ENCODE results near the gene ASPHD2.
A peak's percentile ranks its signal among the peaks of the same experiment; 100 is the strongest.

Gene ASPHD2

GRCh38 chr22:26463101-26463661, 34.1 kb downstream of the ASPHD2 start:
- TF ChIP-seq CTCF (IDR thresholded peaks at IDR 0.05; ENCODE audit: insufficient read depth, missing control alignments), result no peak
- FAIRE-seq (no peak), DNase-seq (ENCODE audit: insufficient read length, low spot score) (no peak)

GRCh38 chr22:26463688-26464087, 34.6 kb downstream of the ASPHD2 start:
- no peak for TF ChIP-seq CTCF (IDR thresholded peaks at IDR 0.05; ENCODE audit: insufficient read depth, missing control alignments)
- no peak for FAIRE-seq
- no peak for DNase-seq (ENCODE audit: insufficient read length, low spot score)

GRCh38 chr22:26464312-26464711, 35.3 kb downstream of the ASPHD2 start:
- FAIRE-seq, result no peak
- DNase-seq (ENCODE audit: insufficient read length, low spot score), result no peak

GRCh38 chr22:26466196-26466595, 37.1 kb downstream of the ASPHD2 start:
- DNase-seq (ENCODE audit: insufficient read length, low spot score) (no peak), FAIRE-seq (no peak)
- peak; percentile 23 for TF ChIP-seq CTCF (IDR thresholded peaks at IDR 0.05; ENCODE audit: insufficient read depth, missing control alignments)

More at GRCh38 chr22:26464312-26464711, 35.3 kb downstream of the ASPHD2 start:
- TF ChIP-seq CTCF (IDR thresholded peaks at IDR 0.05; ENCODE audit: insufficient read depth, missing control alignments), result no peak

- FAIRE-seq (no peak), DNase-seq (ENCODE audit: insufficient read length, low spot score) (no peak)
- no peak for TF ChIP-seq CTCF (IDR thresholded peaks at IDR 0.05; ENCODE audit: insufficient read depth, missing control alignments)
Observed at GRCh38 chr22:26470807-26471206, 41.7 kb downstream of the ASPHD2 start.

- TF ChIP-seq CTCF (IDR thresholded peaks at IDR 0.05; ENCODE audit: insufficient read depth, missing control alignments), result no peak
- DNase-seq (ENCODE audit: insufficient read length, low spot score), result no peak
- no peak for FAIRE-seq
Observed at GRCh38 chr22:26471522-26471921, 42.5 kb downstream of the ASPHD2 start.

- FAIRE-seq, result no peak
Observed at GRCh38 chr22:26474682-26475081, 45.6 kb downstream of the ASPHD2 start.

More at GRCh38 chr22:26474682-26475081, 45.6 kb downstream of the ASPHD2 start:
- no peak for TF ChIP-seq CTCF (IDR thresholded peaks at IDR 0.05; ENCODE audit: insufficient read depth, missing control alignments)
- no peak for DNase-seq (ENCODE audit: insufficient read length, low spot score)

Measured in D721Med (cell line).